Loucy (cell line): Measurements from ENCODE around the gene TRIM29.

Experiments
- H2AFZ ChIP-seq: fragments of 200-600 bp; sonication (generic); 2 replicates; pipeline ENCODE4 v1.6.0; 2016; ENCODE audit warnings: antibody characterized with exemption, mild to moderate bottlenecking, low read length, moderate library complexity
- H3F3A ChIP-seq: fragments of 200-600 bp; 2 replicates; pipeline ENCODE4 v1.6.0; 2016; ENCODE audit warnings: antibody characterized with exemption, low read depth, mild to moderate bottlenecking
- H3K27me3 ChIP-seq: fragments of 200-600 bp; sonication (generic); 2 replicates; pipeline ENCODE4 v1.6.1; 2014; ENCODE audit warnings: low read length, mild to moderate bottlenecking; ENCODE audit not compliant: insufficient read depth, poor library complexity, severe bottlenecking
- H3K36me3 ChIP-seq: fragments of 200-600 bp; sonication (generic); 2 replicates; pipeline ENCODE4 v1.6.1; 2016; ENCODE audit warnings: low read length; ENCODE audit not compliant: insufficient read depth
- H3K4me1 ChIP-seq: fragments of 200-600 bp; sonication (generic); 2 replicates; pipeline ENCODE4 v1.5.1; 2014; ENCODE audit warnings: low read length, mild to moderate bottlenecking; ENCODE audit not compliant: insufficient read depth, poor library complexity, severe bottlenecking
- H3K4me2 ChIP-seq: fragments of 200-600 bp; sonication (generic); 2 replicates; pipeline ENCODE4 v1.6.0; 2014; ENCODE audit warnings: antibody characterized with exemption, low read length, low read depth, mild to moderate bottlenecking; ENCODE audit not compliant: poor library complexity, severe bottlenecking
- H3K4me3 ChIP-seq: fragments of 200-600 bp; sonication (generic); 2 replicates; pipeline ENCODE4 v1.5.1; 2014; ENCODE audit warnings: low read length, mild to moderate bottlenecking, mixed read lengths; ENCODE audit not compliant: poor library complexity, severe bottlenecking
- H3K79me2 ChIP-seq: fragments of 200-600 bp; sonication (generic); 2 replicates; pipeline ENCODE4 v1.6.1; 2014; ENCODE audit warnings: low read length; ENCODE audit not compliant: insufficient read depth
- H3K9ac ChIP-seq: fragments of 200-600 bp; sonication (generic); 2 replicates; pipeline ENCODE4 v1.6.0; 2014; ENCODE audit warnings: mild to moderate bottlenecking, low read depth, low read length, moderate library complexity; ENCODE audit not compliant: poor library complexity, severe bottlenecking
- H3K9me2 ChIP-seq: fragments of 200-600 bp; sonication (generic); replicated peaks from 2 replicates; pipeline ENCODE4 v1.6.1; 2016; ENCODE audit warnings: low read depth, low read length, mixed read lengths
- H3K9me3 ChIP-seq: fragments of 200-600 bp; sonication (generic); 2 replicates; pipeline ENCODE4 v1.6.1; 2014; ENCODE audit warnings: mild to moderate bottlenecking, antibody characterized with exemption, low read length, low read depth; ENCODE audit not compliant: insufficient read depth
- H4K20me1 ChIP-seq: fragments of 200-600 bp; sonication (generic); 2 replicates; pipeline ENCODE4 v1.6.0; 2014; ENCODE audit warnings: antibody characterized with exemption, low read length, mild to moderate bottlenecking; ENCODE audit not compliant: insufficient read depth, poor library complexity, severe bottlenecking
- EZH2phosphoT487 ChIP-seq: fragments of 200-600 bp; IDR thresholded peaks from 2 replicates; pipeline ENCODE4 v1.6.1; 2018; ENCODE audit warnings: antibody characterized with exemption, mild to moderate bottlenecking, moderate library complexity, borderline replicate concordance
- TF ChIP-seq, protein P1 (sequence below): fragments of 200-600 bp; sonication (generic); conservative IDR thresholded peaks from 2 replicates; pipeline ENCODE4 v1.5.1; 2014; ENCODE audit warnings: mild to moderate bottlenecking, antibody characterized with exemption, low read length

TRIM29 gene

DNA sequence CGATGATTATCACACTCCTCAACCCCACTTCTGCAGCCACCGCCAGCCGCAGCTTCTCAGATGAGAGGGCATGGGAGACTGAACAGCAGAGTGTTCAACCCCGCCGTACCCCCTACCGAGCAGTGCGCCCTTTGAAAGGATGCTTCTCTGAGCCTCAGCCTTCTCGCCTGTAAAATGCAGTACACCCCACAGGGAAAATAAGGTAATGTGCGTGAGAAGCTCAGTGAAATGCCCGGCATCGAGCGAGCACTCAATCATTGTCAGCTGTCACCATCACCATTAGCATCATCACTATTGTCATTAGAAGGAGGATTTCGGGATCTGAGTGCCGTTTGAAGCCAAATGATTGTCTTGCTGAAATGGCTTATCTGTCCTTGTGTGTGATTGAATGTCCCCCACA, 13.6 kb downstream of the TRIM29 start:
- Histone ChIP-seq H3K9ac (no peak overlapping the region), H3K4me3 (no peak overlapping the region), H3K4me2 (no peak overlapping the region), H3K27me3 (no peaks in the 10 kb centered on the region), H3K4me1 (no peaks in the 10 kb centered on the region), H3K9me3 (no peaks in the 10 kb centered on the region), H3K79me2 (no peaks in the 10 kb centered on the region), H2AFZ (no peak overlapping the region), H4K20me1 (no peaks in the 10 kb centered on the region), H3F3A (no peaks in the 10 kb centered on the region), H3K36me3 (no peaks in the 10 kb centered on the region), H3K9me2 (no peaks in the 10 kb centered on the region)
- TF ChIP-seq EZH2phosphoT487 = no peak
- TF ChIP-seq, protein P1, sequence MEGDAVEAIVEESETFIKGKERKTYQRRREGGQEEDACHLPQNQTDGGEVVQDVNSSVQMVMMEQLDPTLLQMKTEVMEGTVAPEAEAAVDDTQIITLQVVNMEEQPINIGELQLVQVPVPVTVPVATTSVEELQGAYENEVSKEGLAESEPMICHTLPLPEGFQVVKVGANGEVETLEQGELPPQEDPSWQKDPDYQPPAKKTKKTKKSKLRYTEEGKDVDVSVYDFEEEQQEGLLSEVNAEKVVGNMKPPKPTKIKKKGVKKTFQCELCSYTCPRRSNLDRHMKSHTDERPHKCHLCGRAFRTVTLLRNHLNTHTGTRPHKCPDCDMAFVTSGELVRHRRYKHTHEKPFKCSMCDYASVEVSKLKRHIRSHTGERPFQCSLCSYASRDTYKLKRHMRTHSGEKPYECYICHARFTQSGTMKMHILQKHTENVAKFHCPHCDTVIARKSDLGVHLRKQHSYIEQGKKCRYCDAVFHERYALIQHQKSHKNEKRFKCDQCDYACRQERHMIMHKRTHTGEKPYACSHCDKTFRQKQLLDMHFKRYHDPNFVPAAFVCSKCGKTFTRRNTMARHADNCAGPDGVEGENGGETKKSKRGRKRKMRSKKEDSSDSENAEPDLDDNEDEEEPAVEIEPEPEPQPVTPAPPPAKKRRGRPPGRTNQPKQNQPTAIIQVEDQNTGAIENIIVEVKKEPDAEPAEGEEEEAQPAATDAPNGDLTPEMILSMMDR = no peak

DNA sequence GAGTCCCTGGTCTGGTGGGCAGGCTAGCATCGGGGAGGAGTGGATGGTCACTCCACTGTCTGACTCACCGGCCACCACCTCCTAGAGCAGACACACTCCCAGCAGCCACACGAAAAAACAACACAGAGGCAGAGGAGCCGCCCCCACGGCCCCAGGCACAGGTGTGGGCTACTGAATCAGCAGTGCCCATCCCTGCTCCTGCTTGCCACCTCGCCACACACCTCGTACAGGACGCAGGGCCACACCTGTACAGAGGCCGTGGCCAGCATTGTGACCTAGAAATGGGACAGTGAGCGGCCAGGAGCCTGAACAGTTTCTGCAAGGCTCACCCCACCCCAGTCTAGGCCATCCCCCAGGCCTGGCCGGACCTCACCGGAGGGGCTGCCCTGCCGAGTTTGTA, 14.0 kb downstream of the TRIM29 start:
- H4K20me1 ChIP-seq = no peaks in the 10 kb centered on the region
- TF ChIP-seq, protein P1 = no peak
- TF ChIP-seq EZH2phosphoT487 = no peak
- no peak overlapping the region for H2AFZ ChIP-seq
- no peaks in the 10 kb centered on the region for H3K9me3 ChIP-seq
- no peaks in the 10 kb centered on the region for H3K36me3 ChIP-seq
- no peak overlapping the region for H3K9ac ChIP-seq
- no peaks in the 10 kb centered on the region for H3K27me3 ChIP-seq
- H3F3A ChIP-seq = no peaks in the 10 kb centered on the region
- H3K79me2 ChIP-seq = no peaks in the 10 kb centered on the region
- H3K4me2 ChIP-seq = no peak overlapping the region
- H3K4me3 ChIP-seq = no peak overlapping the region
- H3K4me1 ChIP-seq = no peaks in the 10 kb centered on the region
- no peaks in the 10 kb centered on the region for H3K9me2 ChIP-seq

DNA sequence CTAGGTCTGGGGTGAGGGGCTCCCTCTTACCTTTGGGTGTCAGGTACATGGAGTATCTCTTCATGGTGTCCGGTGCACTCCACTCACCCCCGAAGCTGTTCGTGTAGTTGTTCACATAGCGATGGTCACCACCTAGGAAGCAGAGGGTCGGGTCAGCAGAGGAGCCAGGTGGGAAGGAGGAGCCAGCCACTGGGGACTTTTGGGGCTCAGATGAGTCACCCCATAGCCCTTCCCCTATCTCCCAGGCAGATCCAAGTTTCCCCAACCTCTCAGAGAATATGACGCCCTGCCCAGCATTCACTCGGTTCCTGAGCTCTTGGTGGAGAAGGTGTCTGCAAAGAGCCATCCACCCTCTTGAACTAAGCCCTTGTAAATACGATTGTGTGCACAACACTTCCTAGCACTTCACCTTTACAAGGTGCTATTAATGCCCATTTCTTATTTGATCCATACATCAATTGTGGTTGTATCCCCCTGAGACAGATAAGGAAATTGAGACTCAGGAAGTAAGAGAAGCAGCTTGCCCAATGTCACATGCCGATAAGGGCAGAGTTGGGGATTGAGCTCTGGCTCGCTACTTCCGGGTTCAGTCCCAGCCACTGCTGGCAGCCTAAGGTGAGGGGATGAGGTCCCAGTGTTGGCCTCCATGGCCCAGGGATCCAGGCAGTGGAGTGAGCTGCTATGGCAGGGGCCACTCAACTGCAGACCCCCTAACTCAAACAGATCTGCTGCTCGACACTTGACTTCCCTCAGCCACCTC, 14.8 kb downstream of the TRIM29 start:
- no peaks in the 10 kb centered on the region for H3K9me2 ChIP-seq
- no peaks in the 10 kb centered on the region for H3K27me3 ChIP-seq
- H3K36me3 ChIP-seq = no peaks in the 10 kb centered on the region
- no peaks in the 10 kb centered on the region for H4K20me1 ChIP-seq
- H2AFZ ChIP-seq = no peak overlapping the region
- no peaks in the 10 kb centered on the region for H3K9me3 ChIP-seq
- no peaks in the 10 kb centered on the region for H3F3A ChIP-seq
- H3K4me2 ChIP-seq = no peak overlapping the region
- no peaks in the 10 kb centered on the region for H3K4me1 ChIP-seq
- no peak for TF ChIP-seq EZH2phosphoT487
- TF ChIP-seq, protein P1 = no peak
- no peak overlapping the region for H3K9ac ChIP-seq
- no peak overlapping the region for H3K4me3 ChIP-seq
- no peaks in the 10 kb centered on the region for H3K79me2 ChIP-seq
